Central memory CD8-positive, alpha-beta T cell (primary cell): ENCODE data around the gene DCUN1D5.

Experiments
- ATAC-seq: fragments of 150-1000 bp; cut with Tn5 transposase; replicated peaks from 2 replicates; pipeline ENCODE4 v1.10.0; 2022; ENCODE audit warnings: mild to moderate bottlenecking, moderate FRiP score, moderate number of reproducible peaks; ENCODE audit not compliant: poor library complexity, severe bottlenecking; ENCODE audit errors: extremely low read depth
- DNase-seq, 2 donors: peaks; one replicate each; pipeline ENCODE4 v3.0.0; 2021; ENCODE audit warnings: low spot score in 2 of 2
- H3K27ac Mint-ChIP-seq: one replicate; pipeline ENCODE4 v1.8.0; 2022; ENCODE audit warnings: low read depth, mild to moderate bottlenecking, moderate library complexity, mixed read lengths
- H3K27me3 Mint-ChIP-seq: one replicate; pipeline ENCODE4 v1.8.0; 2022; ENCODE audit warnings: mixed read lengths
- H3K36me3 Mint-ChIP-seq: one replicate; pipeline ENCODE4 v1.8.0; 2022; ENCODE audit warnings: mild to moderate bottlenecking, moderate library complexity, mixed read lengths; ENCODE audit not compliant: insufficient read depth
- H3K4me1 Mint-ChIP-seq: one replicate; pipeline ENCODE4 v1.8.0; 2022; ENCODE audit warnings: mixed read lengths
- H3K4me3 Mint-ChIP-seq: one replicate; pipeline ENCODE4 v1.8.0; 2022; ENCODE audit warnings: mild to moderate bottlenecking, moderate library complexity, mixed read lengths
- H3K9me3 Mint-ChIP-seq: one replicate; pipeline ENCODE4 v1.8.0; 2022; ENCODE audit warnings: mixed read lengths

DCUN1D5 gene

GRCh38 chr11:103091801-103092524 lies at the start of gene DCUN1D5:
Gene DCUN1D5, minus strand, starts transcription at chr11:103092160. Its CDS starts 288 bp downstream, at chr11:103091872.
- H3K27ac Mint-ChIP-seq: peak within 1 kb of the TSS; percentile 87
- peaks cover 34% of the 10 kb centered on the region for H3K4me1 Mint-ChIP-seq
- H3K4me3 Mint-ChIP-seq: peak within 1 kb of the TSS; percentile 86
- H3K36me3 Mint-ChIP-seq: peaks cover 18% of the 10 kb centered on the region
- peaks cover 36% of the 10 kb centered on the region for H3K27me3 Mint-ChIP-seq
- H3K9me3 Mint-ChIP-seq: no peaks in the 10 kb centered on the region
- ATAC-seq (peak; percentile 97), DNase-seq (peak; percentile 90 to 92)

- Mint-ChIP-seq H3K27ac (no peak overlapping the region), H3K4me1 (no peaks in the 10 kb centered on the region), H3K9me3 (no peaks in the 10 kb centered on the region), H3K4me3 (no peak overlapping the region), H3K36me3 (peaks cover 1% of the 10 kb centered on the region), H3K27me3 (no peaks in the 10 kb centered on the region)
- DNase-seq (no peak), ATAC-seq (no peak)
Observed at GRCh38 chr11:103125462-103125861, 33.5 kb upstream of the DCUN1D5 start.

GRCh38 chr11:103114836-103115235 lies 22.9 kb upstream of the DCUN1D5 start:
- ATAC-seq (no peak), DNase-seq (no peak)
- Mint-ChIP-seq H3K4me3 (no peak overlapping the region), H3K36me3 (peaks cover 5% of the 10 kb centered on the region), H3K27me3 (no peaks in the 10 kb centered on the region), H3K4me1 (peaks cover 10% of the 10 kb centered on the region), H3K27ac (peak overlapping the region; percentile 46), H3K9me3 (no peaks in the 10 kb centered on the region)

GRCh38 chr11:103112364-103112763 lies 20.4 kb upstream of the DCUN1D5 start:
- Mint-ChIP-seq H3K27me3 (no peaks in the 10 kb centered on the region), H3K36me3 (peaks cover 11% of the 10 kb centered on the region), H3K4me3 (no peak overlapping the region), H3K9me3 (no peaks in the 10 kb centered on the region), H3K27ac (no peak overlapping the region), H3K4me1 (peaks cover 19% of the 10 kb centered on the region)
- no peak for ATAC-seq
- no peak for DNase-seq

GRCh38 chr11:103111400-103111799 lies 19.4 kb upstream of the DCUN1D5 start:
- peaks cover 11% of the 10 kb centered on the region for H3K36me3 Mint-ChIP-seq
- H3K4me1 Mint-ChIP-seq: peaks cover 19% of the 10 kb centered on the region
- no peak overlapping the region for H3K4me3 Mint-ChIP-seq
- DNase-seq (no peak), ATAC-seq (no peak)
- no peaks in the 10 kb centered on the region for H3K9me3 Mint-ChIP-seq
- H3K27me3 Mint-ChIP-seq: no peaks in the 10 kb centered on the region
- H3K27ac Mint-ChIP-seq: no peak overlapping the region

- Mint-ChIP-seq H3K36me3 (peaks cover 11% of the 10 kb centered on the region), H3K27ac (peak overlapping the region; percentile 80), H3K9me3 (no peaks in the 10 kb centered on the region), H3K27me3 (no peaks in the 10 kb centered on the region), H3K4me1 (peaks cover 19% of the 10 kb centered on the region), H3K4me3 (peak overlapping the region; percentile 89)
- no peak for DNase-seq
- no peak for ATAC-seq
Observed at GRCh38 chr11:103110391-103110790, 18.4 kb upstream of the DCUN1D5 start.

- ATAC-seq (peak; percentile 14), DNase-seq (no peak)
- peak overlapping the region; percentile 89 for H3K4me3 Mint-ChIP-seq
- peak overlapping the region; percentile 80 for H3K27ac Mint-ChIP-seq
- peaks cover 19% of the 10 kb centered on the region for H3K4me1 Mint-ChIP-seq
- no peaks in the 10 kb centered on the region for H3K9me3 Mint-ChIP-seq
- no peaks in the 10 kb centered on the region for H3K27me3 Mint-ChIP-seq
- peaks cover 11% of the 10 kb centered on the region for H3K36me3 Mint-ChIP-seq
Observed at GRCh38 chr11:103109818-103110388, 17.9 kb upstream of the DCUN1D5 start.

GRCh38 chr11:103108933-103109817 lies 17.2 kb upstream of the DCUN1D5 start, which contains the start of gene DYNC2H1:
Gene DYNC2H1, plus strand, starts transcription at chr11:103109426. Its CDS starts 149 bp downstream, at chr11:103109575.
- ATAC-seq (peak; percentile 95), DNase-seq (peak; percentile 71 to 77)
- H3K4me3 Mint-ChIP-seq: peak within 1 kb of the TSS; percentile 89
- peaks cover 19% of the 10 kb centered on the region for H3K4me1 Mint-ChIP-seq
- no peaks in the 10 kb centered on the region for H3K9me3 Mint-ChIP-seq
- peaks cover 11% of the 10 kb centered on the region for H3K36me3 Mint-ChIP-seq
- H3K27me3 Mint-ChIP-seq: no peaks in the 10 kb centered on the region
- peak within 1 kb of the TSS; percentile 80 for H3K27ac Mint-ChIP-seq

GRCh38 chr11:103097279-103097678 lies 5.3 kb upstream of the DCUN1D5 start:
- ATAC-seq: no peak
- H3K9me3 Mint-ChIP-seq: no peaks in the 10 kb centered on the region
- no peak overlapping the region for H3K27ac Mint-ChIP-seq
- peaks cover 82% of the 10 kb centered on the region for H3K27me3 Mint-ChIP-seq
- H3K4me1 Mint-ChIP-seq: peaks cover 5% of the 10 kb centered on the region
- no peak overlapping the region for H3K4me3 Mint-ChIP-seq
- DNase-seq: no peak
- H3K36me3 Mint-ChIP-seq: peaks cover 3% of the 10 kb centered on the region

GRCh38 chr11:103091064-103091800 lies 728 bp downstream of the DCUN1D5 start:
- Mint-ChIP-seq H3K36me3 (peaks cover 20% of the 10 kb centered on the region), H3K27me3 (peaks cover 29% of the 10 kb centered on the region), H3K4me1 (peaks cover 39% of the 10 kb centered on the region), H3K27ac (peak overlapping the region; percentile 87), H3K4me3 (peak overlapping the region; percentile 86), H3K9me3 (no peaks in the 10 kb centered on the region)
- peak; percentile 45 for ATAC-seq
- DNase-seq: peak; percentile 18 to 19

- Mint-ChIP-seq H3K36me3 (peaks cover 19% of the 10 kb centered on the region), H3K9me3 (no peaks in the 10 kb centered on the region), H3K4me1 (peaks cover 32% of the 10 kb centered on the region), H3K27me3 (no peaks in the 10 kb centered on the region), H3K4me3 (no peak overlapping the region), H3K27ac (no peak overlapping the region)
- DNase-seq (no peak), ATAC-seq (no peak)
Observed at GRCh38 chr11:103086461-103086860, 5.5 kb downstream of the DCUN1D5 start.
